ENCODE results near the gene KCNN2. TPM values are rescaled to one million over a fixed set of nuclear protein-coding genes. Genes with fewer than 3 reads are reported as not detected.

Gene KCNN2
- total and polyA plus RNA-seq, 10 of the 15 experiments (the other 5 are each of a cell fraction or from before 2014, with no cell fraction given) = 0.21 to 3.6 (median 0.79) TPM

GRCh38 chr5:114319236-114319635 is 42.6 kb upstream of the KCNN2 start:
- RAD21 ChIA-PET (ENCODE audit: unreplicated experiment) = no interaction called here
- no peak for FAIRE-seq
- SMC1A ChIA-PET (ENCODE audit: uncharacterized antibody, unreplicated experiment) = interaction anchor here (0.9 to 1.6 kb wide), 2 partner anchors 10 to 131 kb away, joined by 3 to 7 read pairs; no protein-coding TSS in a partner anchor
- Histone ChIP-seq H3K27me3 (replicated peaks in 1 of 2; ENCODE audit: control insufficient read depth in 2 of 2, insufficient read depth in 2 of 2, low read length in 1 of 2) (no peaks in the 10 kb centered on the region; a peak in 1 of 4 replicates), H3K9me3 (replicated peaks; ENCODE audit: control insufficient read depth, insufficient read depth, low read length) (no peaks in the 10 kb centered on the region), H3K79me2 (ENCODE audit: control insufficient read depth, insufficient read depth, low read length) (no peaks in the 10 kb centered on the region), H3K4me3 (no peak overlapping the region), H2AFZ (ENCODE audit: control insufficient read depth, low read depth, low read length) (no peak overlapping the region), H4K20me1 (ENCODE audit: control insufficient read depth, insufficient read depth) (no peaks in the 10 kb centered on the region), H3K36me3 (ENCODE audit: control insufficient read depth in 2 of 2, insufficient read depth in 2 of 2, low read length in 1 of 2) (no peaks in the 10 kb centered on the region), H3K4me1 (ENCODE audit: control insufficient read depth, insufficient read depth, low read length) (no peaks in the 10 kb centered on the region), H3K4me2 (ENCODE audit: control insufficient read depth, insufficient read depth) (no peak overlapping the region), H3K9ac (ENCODE audit: control insufficient read depth, insufficient read depth, low read length) (no peak overlapping the region), H3K27ac (ENCODE audit: control insufficient read depth, insufficient read depth) (no peak overlapping the region)
- in situ Hi-C loops (cut with MboI) = loop anchor here (25.0 kb wide), 1 partner anchor 632 kb away; no protein-coding TSS in a partner anchor
- no peak for ATAC-seq
- 33% methylated on average over 1 of the region's 1 CpG for WGBS (ENCODE audit: insufficient coverage, insufficient replicate concordance, low lambda C conversion rate, missing lambda C conversion rate)
- intact Hi-C loops (cut with micrococcal nuclease; ENCODE audit: unreplicated experiment) = no loop called here
- CTCF ChIA-PET = interaction anchor here (0.6 to 1.7 kb wide), 2 partner anchors 9 to 131 kb away, joined by 3 to 7 read pairs; no protein-coding TSS in a partner anchor
- no TSS peak for BruUV-seq (replicated peaks)
- POLR2A ChIA-PET = no interaction called here
- TF ChIP-seq MEF2B (IDR thresholded peaks at IDR 0.05; ENCODE audit: partially characterized antibody, poor library complexity, severe bottlenecking) (no peak), PKNOX1 (IDR thresholded peaks at IDR 0.05) (no peak), HDAC6 (IDR thresholded peaks at IDR 0.05; ENCODE audit: unreplicated experiment) (no peak), CBFB (IDR thresholded peaks at IDR 0.05; ENCODE audit: low read depth) (no peak), ZBED1 (IDR thresholded peaks at IDR 0.05; ENCODE audit: borderline replicate concordance) (no peak), ZSCAN29 (IDR thresholded peaks at IDR 0.05) (no peak), FOXK2 (IDR thresholded peaks at IDR 0.05) (no peak), JUND (IDR thresholded peaks at IDR 0.05; ENCODE audit: low read depth, low read length) (no peak)
- TF ChIP-seq, protein P1, sequence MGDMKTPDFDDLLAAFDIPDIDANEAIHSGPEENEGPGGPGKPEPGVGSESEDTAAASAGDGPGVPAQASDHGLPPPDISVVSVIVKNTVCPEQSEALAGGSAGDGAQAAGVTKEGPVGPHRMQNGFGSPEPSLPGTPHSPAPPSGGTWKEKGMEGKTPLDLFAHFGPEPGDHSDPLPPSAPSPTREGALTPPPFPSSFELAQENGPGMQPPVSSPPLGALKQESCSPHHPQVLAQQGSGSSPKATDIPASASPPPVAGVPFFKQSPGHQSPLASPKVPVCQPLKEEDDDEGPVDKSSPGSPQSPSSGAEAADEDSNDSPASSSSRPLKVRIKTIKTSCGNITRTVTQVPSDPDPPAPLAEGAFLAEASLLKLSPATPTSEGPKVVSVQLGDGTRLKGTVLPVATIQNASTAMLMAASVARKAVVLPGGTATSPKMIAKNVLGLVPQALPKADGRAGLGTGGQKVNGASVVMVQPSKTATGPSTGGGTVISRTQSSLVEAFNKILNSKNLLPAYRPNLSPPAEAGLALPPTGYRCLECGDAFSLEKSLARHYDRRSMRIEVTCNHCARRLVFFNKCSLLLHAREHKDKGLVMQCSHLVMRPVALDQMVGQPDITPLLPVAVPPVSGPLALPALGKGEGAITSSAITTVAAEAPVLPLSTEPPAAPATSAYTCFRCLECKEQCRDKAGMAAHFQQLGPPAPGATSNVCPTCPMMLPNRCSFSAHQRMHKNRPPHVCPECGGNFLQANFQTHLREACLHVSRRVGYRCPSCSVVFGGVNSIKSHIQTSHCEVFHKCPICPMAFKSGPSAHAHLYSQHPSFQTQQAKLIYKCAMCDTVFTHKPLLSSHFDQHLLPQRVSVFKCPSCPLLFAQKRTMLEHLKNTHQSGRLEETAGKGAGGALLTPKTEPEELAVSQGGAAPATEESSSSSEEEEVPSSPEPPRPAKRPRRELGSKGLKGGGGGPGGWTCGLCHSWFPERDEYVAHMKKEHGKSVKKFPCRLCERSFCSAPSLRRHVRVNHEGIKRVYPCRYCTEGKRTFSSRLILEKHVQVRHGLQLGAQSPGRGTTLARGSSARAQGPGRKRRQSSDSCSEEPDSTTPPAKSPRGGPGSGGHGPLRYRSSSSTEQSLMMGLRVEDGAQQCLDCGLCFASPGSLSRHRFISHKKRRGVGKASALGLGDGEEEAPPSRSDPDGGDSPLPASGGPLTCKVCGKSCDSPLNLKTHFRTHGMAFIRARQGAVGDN (IDR thresholded peaks at IDR 0.05) = no peak
- TF ChIP-seq, protein P2, sequence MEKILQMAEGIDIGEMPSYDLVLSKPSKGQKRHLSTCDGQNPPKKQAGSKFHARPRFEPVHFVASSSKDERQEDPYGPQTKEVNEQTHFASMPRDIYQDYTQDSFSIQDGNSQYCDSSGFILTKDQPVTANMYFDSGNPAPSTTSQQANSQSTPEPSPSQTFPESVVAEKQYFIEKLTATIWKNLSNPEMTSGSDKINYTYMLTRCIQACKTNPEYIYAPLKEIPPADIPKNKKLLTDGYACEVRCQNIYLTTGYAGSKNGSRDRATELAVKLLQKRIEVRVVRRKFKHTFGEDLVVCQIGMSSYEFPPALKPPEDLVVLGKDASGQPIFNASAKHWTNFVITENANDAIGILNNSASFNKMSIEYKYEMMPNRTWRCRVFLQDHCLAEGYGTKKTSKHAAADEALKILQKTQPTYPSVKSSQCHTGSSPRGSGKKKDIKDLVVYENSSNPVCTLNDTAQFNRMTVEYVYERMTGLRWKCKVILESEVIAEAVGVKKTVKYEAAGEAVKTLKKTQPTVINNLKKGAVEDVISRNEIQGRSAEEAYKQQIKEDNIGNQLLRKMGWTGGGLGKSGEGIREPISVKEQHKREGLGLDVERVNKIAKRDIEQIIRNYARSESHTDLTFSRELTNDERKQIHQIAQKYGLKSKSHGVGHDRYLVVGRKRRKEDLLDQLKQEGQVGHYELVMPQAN (conservative IDR thresholded peaks at IDR 0.05) = no peak
- no peak for DNase-seq (ENCODE audit: low read depth, low spot score)
